ENCODE measurements around the gene HOXC12. TPM values are rescaled to one million over a fixed set of nuclear protein-coding genes. Genes with fewer than 3 reads are reported as not detected.

The HOXC12 gene
- total and polyA plus RNA-seq, 7 donors, result not detected

- Histone ChIP-seq H3K4me1 (peaks cover 0 to 33% (median 14%) of the 10 kb centered on the region in 4 donors), H3K27me3 (peaks cover 88 to 100% (median 100%) of the 10 kb centered on the region in 3 donors), H3K36me3 (no peaks in the 10 kb centered on the region), H3K9me3 (no peaks in the 10 kb centered on the region), H3K4me3 (no peak overlapping the region), H3K27ac (no peak overlapping the region)
- intact Hi-C loops (cut with DNase I), result no loop called here
- WGBS, 2 donors, result 6 to 7% methylated on average over 19 of the region's 19 CpGs
- DNase-seq, result no peak
- TF ChIP-seq POLR2AphosphoS5 (IDR thresholded peaks at IDR 0.05) (no peak), CTCF (IDR thresholded peaks at IDR 0.05) (no peak), EP300 (IDR thresholded peaks at IDR 0.05) (no peak), POLR2A (IDR thresholded peaks at IDR 0.05) (no peak)
Observed at GRCh38 chr12:53953831-53954693, 641 bp upstream of the HOXC12 start.

DNA sequence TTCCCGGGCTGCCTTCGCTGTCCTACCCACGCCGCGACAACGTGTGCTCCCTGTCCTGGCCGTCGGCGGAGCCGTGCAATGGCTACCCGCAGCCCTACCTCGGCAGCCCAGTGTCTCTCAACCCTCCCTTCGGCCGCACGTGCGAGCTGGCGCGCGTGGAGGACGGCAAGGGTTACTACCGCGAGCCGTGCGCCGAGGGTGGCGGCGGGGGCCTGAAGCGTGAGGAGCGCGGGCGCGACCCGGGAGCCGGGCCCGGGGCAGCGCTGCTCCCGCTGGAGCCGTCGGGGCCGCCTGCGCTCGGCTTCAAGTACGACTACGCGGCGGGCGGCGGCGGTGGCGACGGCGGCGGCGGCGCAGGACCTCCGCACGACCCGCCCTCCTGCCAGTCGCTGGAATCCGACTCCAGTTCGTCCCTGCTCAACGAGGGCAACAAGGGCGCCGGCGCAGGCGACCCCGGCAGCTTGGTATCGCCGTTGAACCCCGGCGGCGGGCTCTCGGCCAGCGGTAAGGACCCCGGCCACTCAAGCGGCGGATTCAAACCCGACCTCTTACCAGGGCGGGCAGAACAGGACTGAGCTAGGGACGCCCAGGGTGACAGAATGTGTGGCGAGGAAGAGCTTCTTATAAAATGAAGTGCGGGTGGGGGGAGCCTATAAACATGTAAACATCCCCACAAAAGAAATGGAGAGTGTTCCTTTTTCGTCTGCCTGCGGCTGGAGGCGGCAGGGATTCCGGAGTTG, 503 bp downstream of the HOXC12 start:
- Histone ChIP-seq H3K4me1 (peaks cover 0 to 33% (median 14%) of the 10 kb centered on the region in 4 donors), H3K9me3 (no peaks in the 10 kb centered on the region), H3K27me3 (peaks cover 88 to 100% (median 100%) of the 10 kb centered on the region in 3 donors), H3K4me3 (no peak overlapping the region), H3K36me3 (no peaks in the 10 kb centered on the region), H3K27ac (no peak overlapping the region)
- 7 to 19% methylated on average over 86 of the region's 86 CpGs for WGBS, 2 donors
- no peak for DNase-seq
- no peak for TF ChIP-seq POLR2AphosphoS5 (IDR thresholded peaks at IDR 0.05)
- TF ChIP-seq POLR2A (IDR thresholded peaks at IDR 0.05), result no peak
- TF ChIP-seq CTCF (IDR thresholded peaks at IDR 0.05), result no peak
- TF ChIP-seq EP300 (IDR thresholded peaks at IDR 0.05), result no peak
- intact Hi-C loops (cut with DNase I), result no loop called here

DNA sequence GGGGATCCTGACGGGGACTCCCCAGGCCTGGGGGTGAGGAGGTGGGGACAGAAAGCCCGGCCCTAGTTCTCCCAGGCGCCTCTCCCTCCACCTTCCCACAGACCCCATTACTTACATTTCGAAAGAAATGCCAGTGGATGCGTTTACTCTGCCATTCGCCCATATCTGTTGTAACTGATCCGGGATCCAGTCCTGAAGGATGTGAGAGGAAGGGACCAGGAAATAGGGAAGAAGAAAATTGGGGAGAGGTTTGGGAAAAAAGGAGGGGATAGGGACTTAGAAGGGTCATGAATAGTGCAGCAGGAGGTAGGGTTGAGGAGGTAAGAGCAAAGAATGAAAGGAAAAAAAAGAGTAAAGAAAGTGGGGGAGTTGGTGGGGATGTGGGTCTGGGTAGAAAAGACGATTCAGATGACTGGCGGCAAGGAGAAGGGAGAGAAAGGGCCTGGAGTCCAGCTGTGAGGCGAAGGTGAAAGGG, 1.1 kb downstream of the HOXC12 start:
- DNase-seq, result no peak
- TF ChIP-seq POLR2AphosphoS5 (IDR thresholded peaks at IDR 0.05), result no peak
- Histone ChIP-seq H3K4me3 (no peak overlapping the region), H3K4me1 (peaks cover 0 to 36% (median 16%) of the 10 kb centered on the region in 4 donors), H3K36me3 (no peaks in the 10 kb centered on the region), H3K9me3 (no peaks in the 10 kb centered on the region), H3K27me3 (peaks cover 88 to 100% (median 100%) of the 10 kb centered on the region in 3 donors), H3K27ac (no peak overlapping the region)
- 9 to 13% methylated on average over 10 of the region's 10 CpGs for WGBS, 2 donors
- intact Hi-C loops (cut with DNase I), result no loop called here

- no peak for DNase-seq
- peaks cover 0 to 36% (median 14%) of the 10 kb centered on the region in 4 donors for H3K4me1 ChIP-seq
- H3K36me3 ChIP-seq, result no peaks in the 10 kb centered on the region
- WGBS, 2 donors, result 8 to 13% methylated on average over 25 of the region's 25 CpGs
- intact Hi-C loops (cut with DNase I), result no loop called here
- H3K9me3 ChIP-seq, result no peaks in the 10 kb centered on the region
- peaks cover 88 to 100% (median 100%) of the 10 kb centered on the region in 3 donors for H3K27me3 ChIP-seq
- no peak overlapping the region for H3K4me3 ChIP-seq
- H3K27ac ChIP-seq, result no peak overlapping the region
- TF ChIP-seq EP300 (IDR thresholded peaks at IDR 0.05) (no peak), POLR2A (IDR thresholded peaks at IDR 0.05) (no peak), POLR2AphosphoS5 (IDR thresholded peaks at IDR 0.05) (no peak), CTCF (IDR thresholded peaks at IDR 0.05) (no peak)
Observed at GRCh38 chr12:53956251-53956887, 1.7 kb downstream of the HOXC12 start.
